ENCODE data around the gene RAET1G.

DNA sequence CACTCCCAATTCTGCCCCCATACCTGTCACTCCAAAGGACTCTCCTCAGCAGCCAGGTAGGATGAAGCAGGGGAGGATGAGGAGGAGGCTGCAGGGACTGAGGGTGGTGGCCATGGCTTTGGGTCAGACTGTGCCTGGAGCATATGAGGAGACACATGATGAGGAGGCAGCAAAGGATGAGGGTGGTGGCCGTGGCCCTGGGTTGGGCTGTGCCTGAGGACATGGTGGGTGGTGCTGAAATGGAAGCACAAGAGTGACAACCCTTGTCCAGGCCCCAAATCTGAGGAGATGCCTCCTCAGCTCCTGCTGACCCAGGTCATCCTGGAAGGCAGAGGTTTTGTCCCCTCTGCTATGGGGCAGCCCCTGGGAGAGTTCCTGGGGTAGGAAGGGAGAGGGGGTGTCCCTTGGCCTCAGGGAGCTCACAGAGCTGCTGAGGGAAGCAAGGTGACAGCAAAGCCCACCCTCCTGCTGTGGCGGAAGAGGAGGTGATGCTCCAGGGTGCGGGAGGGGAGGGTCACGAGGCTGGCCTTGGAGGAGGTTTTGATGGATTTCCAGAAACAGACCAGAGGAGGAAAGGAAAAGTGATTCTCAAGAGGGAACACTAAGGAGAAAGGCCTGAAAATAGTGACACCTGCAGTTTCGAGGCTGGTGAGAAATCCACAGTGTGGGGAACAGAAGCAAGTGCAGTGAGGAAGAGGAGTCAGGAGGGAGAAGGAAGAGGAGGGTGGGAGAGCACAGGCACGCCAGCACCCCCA lies 4.6 kb downstream of the RAET1G start:
- TF ChIP-seq CTCF (IDR thresholded peaks at IDR 0.05) (no peak), POLR2A (IDR thresholded peaks at IDR 0.05) (no peak)
